GM23248 (cell line): ENCODE data around the gene BCAS1. TPM values are rescaled to one million over a fixed set of nuclear protein-coding genes. Genes with fewer than 3 reads are reported as not detected.

Experiments used
- DNase-seq: peaks from one replicate; pipeline ENCODE4 v3.0.0-alpha.2; 2015
- H2AFZ ChIP-seq: fragments of 200-600 bp; sonication (generic); 2 replicates; pipeline ENCODE4 v1.6.1; 2016; ENCODE audit warnings: antibody characterized with exemption
- H3F3A ChIP-seq: fragments of 200-600 bp; sonication (generic); 2 replicates; pipeline ENCODE4 v1.6.1; 2016; ENCODE audit warnings: mild to moderate bottlenecking, antibody characterized with exemption, mixed run types; ENCODE audit not compliant: insufficient read depth
- H3K27ac ChIP-seq: fragments of 200-600 bp; sonication (generic); 2 replicates; pipeline ENCODE4 v1.5.1; 2016; ENCODE audit warnings: mild to moderate bottlenecking
- H3K27me3 ChIP-seq: fragments of 200-600 bp; sonication (generic); replicated peaks from 2 replicates; pipeline ENCODE4 v1.6.1; 2016; ENCODE audit warnings: mild to moderate bottlenecking; ENCODE audit not compliant: insufficient read depth
- H3K36me3 ChIP-seq: fragments of 200-600 bp; sonication (generic); 2 replicates; pipeline ENCODE4 v1.6.1; 2016; ENCODE audit warnings: low read depth, mild to moderate bottlenecking
- H3K4me1 ChIP-seq: fragments of 200-600 bp; sonication (generic); 2 replicates; pipeline ENCODE4 v1.6.1; 2016; ENCODE audit warnings: mild to moderate bottlenecking; ENCODE audit not compliant: insufficient read depth
- H3K4me2 ChIP-seq: fragments of 200-600 bp; sonication (generic); one replicate; pipeline ENCODE4 v1.6.1; 2016; ENCODE audit warnings: mild to moderate bottlenecking; ENCODE audit not compliant: unreplicated experiment
- H3K4me3 ChIP-seq: fragments of 200-600 bp; sonication (generic); 2 replicates; pipeline ENCODE4 v1.5.1; 2016; ENCODE audit warnings: mild to moderate bottlenecking
- H3K79me2 ChIP-seq: fragments of 200-600 bp; sonication (generic); 2 replicates; pipeline ENCODE4 v1.6.1; 2016; ENCODE audit warnings: mild to moderate bottlenecking; ENCODE audit not compliant: insufficient read depth
- H3K9ac ChIP-seq: fragments of 200-600 bp; sonication (generic); 2 replicates; pipeline ENCODE4 v1.6.1; 2016; ENCODE audit warnings: mild to moderate bottlenecking
- H3K9me2 ChIP-seq: fragments of 200-600 bp; sonication (generic); 2 replicates; pipeline ENCODE4 v1.6.1; 2016; ENCODE audit warnings: mixed run types, mild to moderate bottlenecking, moderate library complexity; ENCODE audit not compliant: insufficient read depth
- H3K9me3 ChIP-seq: fragments of 200-600 bp; sonication (generic); one replicate; pipeline ENCODE4 v1.6.1; 2017; ENCODE audit warnings: low read depth
- H4K20me1 ChIP-seq: fragments of 200-600 bp; sonication (generic); 2 replicates; pipeline ENCODE4 v1.6.0; 2016; ENCODE audit not compliant: insufficient read depth
- EZH2 ChIP-seq: fragments of 200-600 bp; sonication (generic); IDR thresholded peaks from 2 replicates; pipeline ENCODE4 v1.6.1; 2018; ENCODE audit warnings: antibody characterized with exemption, mild to moderate bottlenecking; ENCODE audit not compliant: insufficient read depth, poor library complexity, severe bottlenecking
- EZH2phosphoT487 ChIP-seq: fragments of 200-600 bp; sonication (generic); IDR thresholded peaks from 2 replicates; pipeline ENCODE4 v1.6.1; 2018; ENCODE audit warnings: antibody characterized with exemption, moderate library complexity, mild to moderate bottlenecking, low read depth; ENCODE audit not compliant: insufficient read depth
- WGBS, 2 experiments: methylation state at CpG; one replicate each; pipeline ENCODE4 v1.1.6; 2015 to 2017; ENCODE audit warnings: low lambda C conversion rate in 2 of 2, low coverage in 1 of 2; ENCODE audit errors: missing lambda C conversion rate in 2 of 2; 5-methylcytosine and 5-hydroxymethylcytosine counted together
- in situ Hi-C: fragments of 300-500 bp; cut with MboI; formaldehyde crosslinking; loops from 2 replicates; pipeline ENCODE4 v1.15.0; 2020
- polyA plus RNA-seq: library from polyadenylated mRNA; unstranded; fragments of >200 nt; fragmentation: Nextera tagmentation; extraction: Ambion mirVana; gene quantifications from 2 replicates; pipeline ENCODE4 v1.2.1, GENCODE V29; 2016
- total RNA-seq: library from RNA; depleted of rRNA; stranded (reverse); fragments of >200 nt; shearing (Covaris generic); gene quantifications from 2 replicates; pipeline ENCODE4 v1.2.3, GENCODE V29; 2014

Gene BCAS1
- total and polyA plus RNA-seq, 2 experiments from 2014 or later = 0.41 TPM; not detected in 1

DNA sequence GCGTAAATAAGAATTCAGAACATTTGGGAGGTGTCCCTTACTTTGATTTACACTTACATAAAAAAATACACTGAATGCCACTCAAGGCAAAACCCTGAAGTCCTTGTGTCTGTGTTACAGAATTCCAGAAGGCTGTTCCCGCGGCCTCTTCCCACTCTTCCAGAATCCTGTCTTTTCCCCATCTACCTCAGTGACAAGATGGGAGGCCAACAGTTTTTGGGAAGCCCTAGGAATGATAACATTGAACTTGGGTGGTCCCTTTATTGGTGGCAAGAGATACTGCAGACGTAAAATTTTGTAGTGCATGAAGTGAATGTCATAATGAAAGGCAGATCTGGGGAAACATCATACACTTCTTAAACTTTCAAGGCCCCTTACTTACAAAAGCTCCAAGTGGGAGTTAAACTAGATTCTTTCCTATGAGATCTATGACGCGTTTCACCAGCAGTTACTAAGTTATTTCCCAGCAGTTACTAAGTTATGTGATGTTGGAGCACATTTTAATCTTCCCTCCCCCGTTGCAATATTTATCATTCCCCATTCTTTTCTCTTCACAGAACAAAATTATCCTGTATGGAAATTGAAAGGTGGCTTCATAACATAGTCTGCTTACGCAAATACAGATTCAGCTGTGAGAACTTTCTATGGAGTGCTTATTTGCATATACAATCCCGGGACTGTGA lies 79.5 kb downstream of the BCAS1 start:
- no peak overlapping the region for H3K4me2 ChIP-seq
- DNase-seq = no peak
- H2AFZ ChIP-seq = no peak overlapping the region

DNA sequence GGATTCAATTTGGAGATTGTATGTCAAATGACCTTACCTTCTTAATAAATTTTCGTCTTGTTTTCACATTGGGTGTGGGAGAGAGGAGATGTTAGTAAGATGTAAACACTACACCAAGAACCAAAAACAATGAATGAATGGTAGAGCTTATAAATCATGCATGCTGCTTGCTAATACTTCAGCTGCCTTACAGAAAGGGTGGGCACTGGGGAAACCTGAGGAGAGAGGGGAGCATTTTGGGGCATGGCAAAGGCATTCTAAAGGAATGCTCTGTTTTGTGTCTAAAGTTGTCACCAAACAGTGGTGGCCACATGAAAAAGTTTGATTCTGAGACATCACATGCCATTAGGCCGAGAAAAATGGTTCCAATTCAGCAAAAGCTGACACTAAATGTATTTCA lies 80.4 kb downstream of the BCAS1 start:
- Histone ChIP-seq H3K9ac (no peak overlapping the region), H3K79me2 (no peaks in the 10 kb centered on the region), H3K9me3 (no peaks in the 10 kb centered on the region), H3K4me3 (no peak overlapping the region), H3K4me2 (no peak overlapping the region), H3K9me2 (no peaks in the 10 kb centered on the region), H4K20me1 (no peaks in the 10 kb centered on the region), H3F3A (peaks cover 14% of the 10 kb centered on the region), H3K27ac (no peak overlapping the region), H3K4me1 (peaks cover 8% of the 10 kb centered on the region), H2AFZ (no peak overlapping the region), H3K27me3 (no peaks in the 10 kb centered on the region), H3K36me3 (no peaks in the 10 kb centered on the region)
- DNase-seq = no peak
- WGBS, 2 experiments = 88 to 90% methylated on average over 2 of the region's 2 CpGs
- TF ChIP-seq EZH2phosphoT487 (no peak), EZH2 (no peak)
- in situ Hi-C loops = no loop called here

More for the DNA sequence above, 79.5 kb downstream of the BCAS1 start:
- Histone ChIP-seq H3K36me3 (no peaks in the 10 kb centered on the region), H3K27ac (no peak overlapping the region), H3F3A (peaks cover 5% of the 10 kb centered on the region; the same call in 1 of the 2 replicates), H4K20me1 (no peaks in the 10 kb centered on the region), H3K9ac (no peak overlapping the region), H3K9me3 (no peaks in the 10 kb centered on the region), H3K4me1 (no peaks in the 10 kb centered on the region), H3K4me3 (no peak overlapping the region), H3K79me2 (no peaks in the 10 kb centered on the region), H3K9me2 (no peaks in the 10 kb centered on the region), H3K27me3 (no peaks in the 10 kb centered on the region)
- WGBS, 2 experiments = 88 to 90% methylated on average over 9 of the region's 9 CpGs
- no peak for TF ChIP-seq EZH2phosphoT487
- TF ChIP-seq EZH2 = no peak
- in situ Hi-C loops = no loop called here

DNA sequence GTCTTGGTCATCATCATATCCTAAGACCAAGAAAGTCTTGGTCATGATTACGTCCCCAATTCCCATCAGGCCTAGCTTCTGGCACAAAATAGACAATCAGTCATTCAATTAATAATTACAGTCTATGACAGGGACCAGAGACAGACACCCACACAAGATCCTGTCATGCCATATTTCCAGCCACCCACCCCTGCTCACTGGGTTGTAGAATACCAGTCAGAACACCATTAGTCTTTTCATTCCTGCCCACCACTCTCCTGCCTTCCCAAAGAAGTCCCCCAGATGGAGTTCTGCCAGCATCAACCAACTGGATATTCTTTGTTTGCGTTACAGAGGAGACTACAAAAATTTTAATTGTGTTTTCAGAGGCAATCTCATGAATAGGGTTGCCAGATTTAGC lies 81.0 kb downstream of the BCAS1 start:
- Histone ChIP-seq H3K79me2 (no peaks in the 10 kb centered on the region), H4K20me1 (no peaks in the 10 kb centered on the region), H3K4me2 (no peak overlapping the region), H3K27me3 (no peaks in the 10 kb centered on the region), H3K27ac (no peak overlapping the region), H3K4me3 (no peak overlapping the region), H3F3A (peaks cover 20% of the 10 kb centered on the region), H3K9me2 (no peaks in the 10 kb centered on the region), H2AFZ (no peak overlapping the region), H3K9me3 (no peaks in the 10 kb centered on the region), H3K9ac (no peak overlapping the region), H3K36me3 (no peaks in the 10 kb centered on the region), H3K4me1 (peaks cover 13% of the 10 kb centered on the region)
- in situ Hi-C loops = no loop called here
- WGBS, 2 experiments = 88 to 93% methylated on average over 2 of the region's 2 CpGs
- no peak for TF ChIP-seq EZH2
- no peak for TF ChIP-seq EZH2phosphoT487
- DNase-seq = no peak

DNA sequence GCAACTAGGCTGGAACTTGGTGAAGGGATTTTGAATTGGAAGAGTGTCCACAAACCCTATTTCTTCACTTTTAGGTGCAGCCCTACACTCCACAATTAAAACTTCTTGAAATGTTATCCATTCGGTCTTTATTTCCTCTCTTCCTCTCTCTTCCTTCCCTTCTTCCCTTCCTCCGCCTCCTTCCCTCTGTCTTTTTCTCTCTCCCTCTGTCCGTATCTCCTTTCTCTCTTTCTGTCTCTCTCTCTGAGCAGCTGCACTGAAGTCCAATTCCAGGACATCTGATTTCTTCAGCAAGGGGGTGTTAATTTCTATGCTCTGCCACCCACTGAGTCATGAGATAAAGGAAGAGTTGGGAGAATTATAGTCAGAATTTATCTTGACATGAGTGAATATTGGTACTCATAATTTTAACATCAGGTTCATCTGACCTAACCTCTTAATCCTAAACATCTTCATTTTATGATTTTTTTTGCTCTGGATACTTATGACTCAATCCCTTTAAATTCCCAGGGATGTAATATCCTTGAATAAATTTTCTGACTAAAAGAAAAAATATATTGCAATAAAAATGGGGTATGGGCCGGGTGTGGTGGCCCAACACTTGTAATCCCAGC lies 84.2 kb downstream of the BCAS1 start:
- no peaks in the 10 kb centered on the region for H4K20me1 ChIP-seq
- no peaks in the 10 kb centered on the region for H3K9me2 ChIP-seq
- H3K9me3 ChIP-seq = no peaks in the 10 kb centered on the region
- H3K79me2 ChIP-seq = no peaks in the 10 kb centered on the region
- H3K9ac ChIP-seq = no peak overlapping the region
- no peak overlapping the region for H2AFZ ChIP-seq
- no peak for TF ChIP-seq EZH2phosphoT487
- TF ChIP-seq EZH2 = no peak
- no peak overlapping the region for H3K27ac ChIP-seq
- 94 to 95% methylated on average over 4 of the region's 4 CpGs for WGBS, 2 experiments
- H3K4me3 ChIP-seq = no peak overlapping the region
- no peak overlapping the region for H3K4me2 ChIP-seq
- no peak for DNase-seq
- no peaks in the 10 kb centered on the region for H3K27me3 ChIP-seq
- H3K36me3 ChIP-seq = no peaks in the 10 kb centered on the region
- in situ Hi-C loops = no loop called here
- H3K4me1 ChIP-seq = peaks cover 23% of the 10 kb centered on the region
- peaks cover 32% of the 10 kb centered on the region for H3F3A ChIP-seq
